Activated T-cell treated with anti-CD3 and anti-CD28 coated beads, Interleukin-2, amount 50 U/mL, for 4 hours (primary cell): Measurements from ENCODE around the gene SLC13A2. TPM values are rescaled to one million over a fixed set of nuclear protein-coding genes. Genes with fewer than 3 reads are reported as not detected.
"Not testable (repeated sequence)": the region's sequence is repeated elsewhere in the genome, so short reads cannot be mapped to it uniquely, and the experiment has no call there.

Experiments used
- ATAC-seq, 2 donors: fragments of 200-7000 bp; cut with Tn5 transposase; one replicate each; pipeline ENCODE4 v1.10.0; 2021
- DNase-seq: peaks from one replicate; pipeline ENCODE4 v3.0.0-alpha.2; 2020
- H3K27me3 Mint-ChIP-seq: one replicate; pipeline ENCODE4 v1.8.0; 2021; ENCODE audit warnings: low read depth, mixed read lengths
- H3K36me3 Mint-ChIP-seq: one replicate; pipeline ENCODE4 v1.8.0; 2022; ENCODE audit warnings: mixed read lengths; ENCODE audit not compliant: insufficient read depth
- H3K4me1 Mint-ChIP-seq: one replicate; pipeline ENCODE4 v1.8.0; 2021; ENCODE audit warnings: low read depth, mixed read lengths
- H3K4me3 Mint-ChIP-seq: one replicate; pipeline ENCODE4 v1.8.0; 2021; ENCODE audit warnings: mild to moderate bottlenecking, moderate library complexity, mixed read lengths
- H3K9me3 Mint-ChIP-seq: one replicate; pipeline ENCODE4 v1.8.0; 2021; ENCODE audit warnings: mixed read lengths
- total RNA-seq, 3 donors: library from RNA; stranded (reverse); gene quantifications; one replicate each; pipeline ENCODE4 v1.2.1, GENCODE V29; 2021

Gene SLC13A2
- total RNA-seq, 3 donors from 2014 or later = not detected

GRCh38 chr17:28508211-28508724 lies 34.8 kb downstream of the SLC13A2 start:
- no peak for DNase-seq
- H3K4me3 Mint-ChIP-seq = no peak overlapping the region
- H3K27me3 Mint-ChIP-seq = peaks cover 36% of the 10 kb centered on the region
- H3K9me3 Mint-ChIP-seq = no peaks in the 10 kb centered on the region
- ATAC-seq = no peak
- no peaks in the 10 kb centered on the region for H3K36me3 Mint-ChIP-seq
- no peaks in the 10 kb centered on the region for H3K4me1 Mint-ChIP-seq

DNA sequence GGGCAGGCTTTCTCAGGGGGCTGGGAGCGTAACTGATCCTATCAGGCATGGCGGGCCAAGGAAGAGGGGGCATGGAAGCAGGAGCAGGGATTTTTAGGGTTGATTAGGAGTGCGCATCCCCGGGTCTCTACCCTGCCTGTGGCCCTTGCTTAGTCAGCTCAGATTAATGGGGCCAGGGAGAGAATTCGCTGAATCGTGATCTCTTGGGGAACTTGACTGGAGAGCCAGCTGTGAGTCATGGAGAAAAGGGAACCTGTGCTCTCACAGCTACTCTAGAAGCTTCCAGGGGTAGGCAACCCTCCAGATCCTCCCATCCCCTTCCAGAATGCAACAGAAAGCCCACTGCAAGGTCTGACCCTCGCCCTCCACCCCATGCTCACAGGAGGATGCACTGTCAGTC lies 36.3 kb downstream of the SLC13A2 start:
- Mint-ChIP-seq H3K27me3 (peaks cover 40% of the 10 kb centered on the region), H3K9me3 (no peaks in the 10 kb centered on the region), H3K36me3 (no peaks in the 10 kb centered on the region), H3K4me1 (no peaks in the 10 kb centered on the region), H3K4me3 (no peak overlapping the region)
- DNase-seq (no peak), ATAC-seq (no peak)

DNA sequence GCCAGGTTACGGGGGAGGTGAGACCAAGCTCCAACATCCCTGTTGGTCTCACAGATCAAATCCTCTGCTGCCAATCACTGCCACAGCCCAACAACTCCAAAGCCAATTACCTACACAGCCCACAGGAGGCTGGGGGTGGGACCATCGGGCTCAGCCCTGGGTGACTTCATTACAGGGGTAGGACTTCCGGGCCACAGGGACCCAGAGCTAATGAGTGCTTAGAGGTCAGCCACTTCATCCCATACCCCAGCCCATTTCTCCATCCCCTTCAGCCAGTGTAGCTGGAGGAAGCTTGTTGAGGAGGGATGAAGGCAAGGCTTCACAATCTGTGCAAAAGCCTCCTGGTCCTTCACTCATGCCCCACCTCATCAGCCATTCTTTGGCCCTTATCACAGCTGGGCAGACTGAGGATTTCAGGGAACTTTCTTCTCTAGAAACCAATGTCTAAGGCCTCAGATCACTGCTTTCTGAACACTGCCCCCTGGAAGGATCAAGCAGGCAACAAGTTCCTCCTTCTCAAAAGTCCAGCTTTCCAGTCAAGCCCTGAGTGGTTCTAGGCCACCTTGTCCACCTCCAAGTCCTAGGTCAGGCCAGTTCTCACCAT lies 38.5 kb downstream of the SLC13A2 start:
- Mint-ChIP-seq H3K36me3 (no peaks in the 10 kb centered on the region), H3K4me3 (no peak overlapping the region), H3K9me3 (no peaks in the 10 kb centered on the region), H3K4me1 (no peaks in the 10 kb centered on the region), H3K27me3 (peaks cover 34% of the 10 kb centered on the region)
- DNase-seq (no peak), ATAC-seq (no peak)

DNA sequence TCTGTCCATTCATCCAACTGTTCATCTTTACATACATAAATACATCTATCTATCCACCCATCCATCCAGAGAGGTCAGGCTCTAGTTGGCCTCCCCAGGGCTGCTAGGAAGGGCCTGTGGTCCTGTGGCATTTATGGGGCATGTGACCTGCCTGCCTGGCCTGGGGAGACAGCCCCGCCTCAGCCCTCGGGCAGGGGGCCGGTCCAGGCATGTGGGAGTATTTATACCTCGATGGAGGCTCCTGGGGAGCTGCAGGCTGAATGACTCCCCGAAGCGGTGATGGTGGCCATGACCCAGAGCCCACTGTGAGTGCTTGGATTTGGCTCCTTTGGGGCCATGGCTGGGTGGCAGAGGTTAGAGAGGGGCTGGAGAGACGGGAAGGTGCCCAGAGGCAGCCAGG lies 40.0 kb downstream of the SLC13A2 start:
- peaks cover 27% of the 10 kb centered on the region for H3K27me3 Mint-ChIP-seq
- no peak for DNase-seq
- H3K4me3 Mint-ChIP-seq = no peak overlapping the region
- H3K4me1 Mint-ChIP-seq = no peaks in the 10 kb centered on the region
- no peaks in the 10 kb centered on the region for H3K36me3 Mint-ChIP-seq
- no peaks in the 10 kb centered on the region for H3K9me3 Mint-ChIP-seq
- no peak for ATAC-seq

DNA sequence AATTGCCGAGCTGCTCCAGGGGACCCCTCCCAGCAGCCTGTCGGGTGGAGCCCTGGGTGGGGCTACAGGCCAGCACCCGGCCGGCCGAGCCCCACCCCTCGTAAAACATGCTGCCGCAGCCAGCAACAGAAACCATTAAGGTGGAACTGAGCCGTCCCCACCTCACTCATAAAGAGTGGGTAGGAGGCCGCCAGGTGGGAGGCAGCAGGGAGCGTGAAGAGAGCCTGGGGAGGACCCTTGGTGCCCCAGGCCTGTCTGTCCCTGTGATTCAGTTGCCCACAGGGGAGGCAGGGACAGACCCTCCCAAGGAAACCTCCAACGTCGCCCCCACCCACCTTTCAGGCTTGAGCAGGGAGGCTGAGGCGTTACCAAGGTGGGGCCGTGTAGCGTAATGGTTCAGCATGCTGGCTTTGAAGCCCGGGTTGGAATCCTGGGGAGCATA lies 41.1 kb downstream of the SLC13A2 start:
- no peaks in the 10 kb centered on the region for H3K9me3 Mint-ChIP-seq
- no peaks in the 10 kb centered on the region for H3K4me1 Mint-ChIP-seq

GRCh38 chr17:28515518-28515917 lies 42.1 kb downstream of the SLC13A2 start:
- no peaks in the 10 kb centered on the region for H3K36me3 Mint-ChIP-seq

More for the DNA sequence above, 41.1 kb downstream of the SLC13A2 start:
- Mint-ChIP-seq H3K36me3 (no peaks in the 10 kb centered on the region), H3K4me3 (no peak overlapping the region), H3K27me3 (peaks cover 20% of the 10 kb centered on the region)
- DNase-seq (no peak), ATAC-seq (no peak)

DNA sequence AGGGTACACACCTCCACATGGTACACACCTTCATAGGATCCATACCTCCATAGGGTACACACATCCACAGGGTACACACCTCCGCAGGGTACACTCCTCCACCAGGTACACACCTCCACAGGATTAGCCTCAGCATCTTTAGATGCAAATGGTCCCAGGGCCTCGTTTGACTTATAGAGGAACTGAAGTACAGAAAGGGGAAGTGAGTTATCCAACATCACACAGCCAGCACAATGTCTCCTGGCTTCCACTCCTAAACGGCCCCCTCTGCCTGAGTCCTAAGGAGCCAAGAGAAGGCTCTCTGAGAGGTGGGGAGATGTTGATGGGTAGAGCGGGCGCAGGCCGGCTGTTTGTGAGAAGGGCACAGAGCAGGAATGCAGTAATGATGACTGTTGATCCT lies 44.7 kb downstream of the SLC13A2 start:
- peaks cover 4% of the 10 kb centered on the region for H3K27me3 Mint-ChIP-seq
- no peak for DNase-seq
- H3K9me3 Mint-ChIP-seq = no peaks in the 10 kb centered on the region
- H3K36me3 Mint-ChIP-seq = no peaks in the 10 kb centered on the region
- no peak overlapping the region for H3K4me3 Mint-ChIP-seq
- H3K4me1 Mint-ChIP-seq = no peaks in the 10 kb centered on the region
- no peak for ATAC-seq

More at GRCh38 chr17:28515518-28515917, 42.1 kb downstream of the SLC13A2 start:
- ATAC-seq (no peak), DNase-seq (no peak)
- H3K4me1 Mint-ChIP-seq = no peaks in the 10 kb centered on the region
- H3K4me3 Mint-ChIP-seq = no peak overlapping the region
- H3K9me3 Mint-ChIP-seq = no peaks in the 10 kb centered on the region
- peaks cover 11% of the 10 kb centered on the region for H3K27me3 Mint-ChIP-seq

DNA sequence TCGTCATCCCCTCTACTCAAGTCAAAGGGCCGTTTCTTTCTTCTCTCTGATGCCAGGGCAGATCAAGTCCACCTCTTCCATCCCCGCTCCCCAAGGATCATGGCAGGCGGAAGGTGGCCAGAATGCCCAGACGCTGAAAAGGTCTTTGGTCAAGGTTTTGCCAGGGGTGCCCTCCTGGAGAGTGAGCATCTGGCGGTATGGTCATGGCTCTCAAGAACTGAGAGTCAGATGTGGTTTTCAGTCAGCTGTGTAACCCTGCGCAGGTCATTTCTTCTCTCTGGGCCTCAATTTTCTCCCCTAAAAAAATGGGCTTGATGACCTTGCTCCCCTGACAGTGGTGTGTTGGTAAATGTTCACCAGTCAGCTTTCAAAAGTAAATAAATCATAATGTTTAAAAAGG lies 45.1 kb downstream of the SLC13A2 start:
- Mint-ChIP-seq H3K36me3 (no peaks in the 10 kb centered on the region), H3K4me1 (no peaks in the 10 kb centered on the region), H3K4me3 (no peak overlapping the region), H3K9me3 (no peaks in the 10 kb centered on the region), H3K27me3 (peaks cover 4% of the 10 kb centered on the region)
- ATAC-seq = no peak
- no peak for DNase-seq

DNA sequence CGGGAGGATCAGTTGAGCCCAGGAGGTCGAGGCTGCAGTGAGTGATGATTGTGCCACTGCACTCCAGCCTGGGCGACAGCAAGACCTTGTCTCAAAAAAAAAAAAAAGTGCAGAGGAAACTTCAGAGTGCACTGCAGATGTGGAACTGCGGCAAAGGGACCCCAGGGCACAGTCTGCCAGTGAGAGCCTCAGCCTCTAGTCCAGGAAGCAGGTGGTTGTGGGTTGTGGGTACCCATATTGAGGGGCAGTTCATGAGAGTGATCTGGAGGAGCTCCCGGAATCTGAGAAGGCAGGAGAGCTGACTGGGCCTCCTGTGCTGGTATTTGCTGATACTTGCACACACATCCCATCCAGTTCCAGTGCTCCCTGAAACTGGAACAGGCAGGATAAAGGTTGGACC lies 45.8 kb downstream of the SLC13A2 start:
- Mint-ChIP-seq H3K36me3 (no peaks in the 10 kb centered on the region), H3K27me3 (no peaks in the 10 kb centered on the region), H3K9me3 (no peaks in the 10 kb centered on the region), H3K4me1 (no peaks in the 10 kb centered on the region), H3K4me3 (no peak overlapping the region)
- ATAC-seq = no peak
- no peak for DNase-seq

- DNase-seq (no peak), ATAC-seq (no peak)
- H3K27me3 Mint-ChIP-seq = no peaks in the 10 kb centered on the region
- H3K9me3 Mint-ChIP-seq = no peaks in the 10 kb centered on the region
- no peaks in the 10 kb centered on the region for H3K4me1 Mint-ChIP-seq
- H3K4me3 Mint-ChIP-seq = no peak overlapping the region
- no peaks in the 10 kb centered on the region for H3K36me3 Mint-ChIP-seq
These were observed 47.2 kb downstream of the SLC13A2 start for GRCh38 chr17:28520687-28521086.

DNA sequence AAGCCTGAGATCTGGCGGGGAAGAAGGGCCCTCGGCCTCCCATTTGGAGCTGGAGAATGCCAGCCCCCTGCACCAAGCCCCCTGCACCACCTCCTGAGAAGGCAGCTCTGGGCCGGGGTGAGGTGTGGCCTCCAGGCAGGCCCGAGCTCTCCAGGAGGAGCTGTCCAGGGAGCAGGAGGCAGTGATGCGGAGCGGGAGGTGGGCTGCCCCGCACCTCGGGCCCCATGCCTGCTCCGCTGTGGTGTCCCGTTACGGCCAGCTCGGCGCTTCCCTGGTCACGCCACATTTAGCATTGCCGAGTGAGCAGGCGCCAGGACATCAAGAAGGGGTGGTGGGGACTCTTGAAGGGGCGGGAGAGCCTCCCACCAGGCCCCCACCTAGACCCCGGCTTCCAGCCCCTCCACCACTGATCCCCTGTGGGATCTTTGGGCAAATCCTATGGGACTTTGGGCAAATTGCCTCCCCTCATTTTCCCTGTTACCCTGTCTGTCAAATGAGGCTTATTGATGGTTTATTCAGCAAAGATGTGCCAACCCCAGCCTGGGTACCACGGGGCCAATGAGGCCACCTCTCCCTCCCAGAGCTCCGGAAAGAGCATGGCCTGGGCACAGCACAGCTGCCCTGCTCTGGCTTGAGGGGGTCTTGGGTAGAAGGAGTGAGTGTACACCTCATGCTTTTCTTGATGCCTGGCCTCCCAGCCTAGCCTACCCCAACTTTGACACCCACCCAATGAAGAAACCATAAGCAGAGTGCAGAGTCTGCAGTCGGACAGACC lies 48.1 kb downstream of the SLC13A2 start:
- ATAC-seq = no peak
- DNase-seq = no peak
- no peak overlapping the region for H3K4me3 Mint-ChIP-seq
- H3K36me3 Mint-ChIP-seq = no peaks in the 10 kb centered on the region
- H3K9me3 Mint-ChIP-seq = no peaks in the 10 kb centered on the region
- no peaks in the 10 kb centered on the region for H3K27me3 Mint-ChIP-seq
- no peaks in the 10 kb centered on the region for H3K4me1 Mint-ChIP-seq

DNA sequence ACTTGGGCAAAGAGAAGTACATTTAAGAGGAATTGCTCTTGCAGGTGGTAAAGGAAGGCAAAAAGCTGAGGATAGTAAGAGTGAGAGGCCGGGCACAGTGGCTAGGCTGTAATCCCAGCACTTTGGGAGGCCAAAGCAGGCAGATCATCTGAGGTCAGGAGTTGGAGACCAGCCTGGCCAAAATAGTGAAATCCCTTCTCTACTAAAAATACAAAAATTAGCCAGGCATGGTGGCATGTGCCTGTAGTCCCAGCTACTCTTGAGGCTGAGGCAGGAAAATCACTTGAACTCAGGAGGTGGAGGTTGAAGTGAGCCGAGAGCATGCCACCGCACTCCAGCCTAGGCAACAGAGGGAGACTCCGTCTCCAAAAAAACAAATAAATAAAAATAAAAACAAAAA lies 48.8 kb downstream of the SLC13A2 start:
- H3K4me1 Mint-ChIP-seq, H3K9me3 Mint-ChIP-seq, H3K4me3 Mint-ChIP-seq, H3K27me3 Mint-ChIP-seq, ATAC-seq, DNase-seq, H3K36me3 Mint-ChIP-seq: not testable (repeated sequence)

DNA sequence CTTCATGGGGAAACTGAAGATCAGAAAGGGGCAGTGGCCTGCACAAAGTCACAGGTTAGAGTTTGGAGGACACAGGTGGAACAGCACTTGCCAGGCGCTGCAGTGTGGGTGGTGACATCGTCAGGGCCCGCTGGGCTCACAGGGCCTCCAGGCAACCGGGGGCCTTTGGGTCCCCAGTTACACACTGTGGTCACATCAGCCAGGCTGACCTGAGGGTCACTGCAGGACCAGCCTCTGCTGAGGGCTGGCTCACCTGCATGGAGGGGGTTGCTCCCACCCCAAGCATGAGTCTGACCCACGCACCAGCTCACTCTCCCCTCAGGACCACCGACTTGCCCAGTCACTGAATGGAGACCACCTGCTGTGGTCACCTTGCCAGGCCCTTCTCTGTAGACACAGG lies 49.7 kb downstream of the SLC13A2 start:
- no peak overlapping the region for H3K4me3 Mint-ChIP-seq
- no peaks in the 10 kb centered on the region for H3K36me3 Mint-ChIP-seq
- no peaks in the 10 kb centered on the region for H3K27me3 Mint-ChIP-seq
- ATAC-seq (no peak), DNase-seq (no peak)
- H3K4me1 Mint-ChIP-seq = no peaks in the 10 kb centered on the region
- H3K9me3 Mint-ChIP-seq = no peaks in the 10 kb centered on the region

DNA sequence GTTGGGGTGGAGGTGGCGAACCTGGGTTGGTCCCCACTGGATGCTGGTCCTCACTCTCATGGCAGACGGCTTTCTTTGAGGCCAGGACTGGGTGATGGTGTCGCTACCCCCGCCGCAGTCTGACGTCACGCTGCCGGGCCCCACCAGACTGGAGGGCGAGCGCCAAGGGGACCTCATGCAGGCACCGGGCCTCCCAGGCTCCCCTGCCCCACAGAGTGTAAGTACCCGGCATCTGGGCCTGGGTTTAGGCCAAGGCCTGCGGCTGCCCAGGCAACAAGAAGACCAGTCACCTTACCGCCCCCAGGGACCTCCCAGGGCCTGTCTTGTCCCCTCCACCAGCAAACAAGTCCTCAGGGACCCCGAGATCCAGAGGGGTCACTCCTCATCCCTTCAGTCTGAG lies 50.4 kb downstream of the SLC13A2 start:
- Mint-ChIP-seq H3K27me3 (no peaks in the 10 kb centered on the region), H3K4me1 (no peaks in the 10 kb centered on the region), H3K36me3 (no peaks in the 10 kb centered on the region), H3K4me3 (no peak overlapping the region), H3K9me3 (no peaks in the 10 kb centered on the region)
- ATAC-seq = no peak
- no peak for DNase-seq
